OCI-LY7 (cell line): ENCODE results near the gene LRPAP1. TPM values are rescaled to one million over a fixed set of nuclear protein-coding genes. Genes with fewer than 3 reads are reported as not detected.

Experiments
- BruUV-seq: library from RNA; stranded (reverse); fragments of 400-500 nt; replicated peaks from 2 replicates; lab custom pipeline; 2021; lab: Mats Ljungman, UMichigan
- CTCF ChIA-PET: fragments of 300-600 bp; sonication (Branson Sonifier 250); formaldehyde crosslinking; loops from one replicate; lab custom pipeline; 2022; ENCODE audit warnings: antibody characterized with exemption; ENCODE audit not compliant: unreplicated experiment; lab: Charles Lee
- POLR2A ChIA-PET: fragments of 300-600 bp; sonication (Branson Sonifier 250); formaldehyde crosslinking; loops from one replicate; lab custom pipeline; 2022; ENCODE audit warnings: antibody characterized with exemption; lab: Charles Lee
- DNase-seq: peaks from one replicate; pipeline ENCODE4 v3.0.0-alpha.2; 2015; ENCODE audit warnings: low spot score
- H2AFZ ChIP-seq: fragments of 200-600 bp; sonication (generic), shearing (Covaris generic); 2 replicates; pipeline ENCODE4 v1.6.1; 2014; ENCODE audit warnings: mild to moderate bottlenecking, antibody characterized with exemption, low read length, moderate library complexity
- H3K27ac ChIP-seq: fragments of 200-600 bp; sonication (generic); 2 replicates; pipeline ENCODE4 v1.5.1; 2014; ENCODE audit warnings: mixed run types, low read depth, mild to moderate bottlenecking, moderate library complexity, low read length, inconsistent platforms; ENCODE audit not compliant: poor library complexity, severe bottlenecking
- H3K36me3 ChIP-seq: fragments of 200-600 bp; sonication (generic); 2 replicates; pipeline ENCODE4 v1.6.1; 2014; ENCODE audit warnings: mild to moderate bottlenecking, antibody characterized with exemption, low read length, moderate library complexity, mixed read lengths; ENCODE audit not compliant: insufficient read depth
- H3K4me1 ChIP-seq: fragments of 200-600 bp; sonication (generic); 2 replicates; pipeline ENCODE4 v1.5.1; 2014; ENCODE audit warnings: mild to moderate bottlenecking, low read length; ENCODE audit not compliant: insufficient read depth, poor library complexity, severe bottlenecking
- H3K4me2 ChIP-seq: fragments of 200-600 bp; sonication (generic); 2 replicates; pipeline ENCODE4 v1.6.1; 2014; ENCODE audit warnings: mild to moderate bottlenecking, low read length
- H3K4me3 ChIP-seq: fragments of 200-600 bp; sonication (generic); 2 replicates; pipeline ENCODE4 v1.5.1; 2014; ENCODE audit warnings: mild to moderate bottlenecking, low read depth, low read length; ENCODE audit not compliant: poor library complexity, severe bottlenecking
- H3K79me2 ChIP-seq: fragments of 200-600 bp; sonication (generic); 2 replicates; pipeline ENCODE4 v1.6.1; 2016; ENCODE audit warnings: low read depth, mild to moderate bottlenecking, low read length, moderate library complexity, mixed read lengths; ENCODE audit not compliant: insufficient read depth
- H3K9me2 ChIP-seq: fragments of 200-600 bp; sonication (generic); 2 replicates; pipeline ENCODE4 v1.6.1; 2016; ENCODE audit warnings: mild to moderate bottlenecking, low read length, mixed read lengths; ENCODE audit not compliant: insufficient read depth
- H3K9me3 ChIP-seq: fragments of 200-600 bp; sonication (generic); 2 replicates; pipeline ENCODE4 v1.6.1; 2014; ENCODE audit warnings: mild to moderate bottlenecking, mixed run types, low read length, mixed read lengths
- H4K20me1 ChIP-seq: fragments of 200-600 bp; sonication (generic); 2 replicates; pipeline ENCODE4 v1.6.1; 2014; ENCODE audit warnings: mild to moderate bottlenecking, antibody characterized with exemption, low read length, moderate library complexity, mixed read lengths; ENCODE audit not compliant: insufficient read depth
- EZH2phosphoT487 ChIP-seq: fragments of 200-600 bp; sonication (generic); IDR thresholded peaks from 2 replicates; pipeline ENCODE4 v1.6.1; 2018; ENCODE audit warnings: low read depth, borderline replicate concordance, mild to moderate bottlenecking, mixed run types, antibody characterized with exemption, low read length, moderate library complexity, mixed read lengths
- intact Hi-C: fragments of 100-400 bp; cut with micrococcal nuclease; formaldehyde crosslinking; loops from one replicate; pipeline ENCODE4 v1.10.0; 2022; ENCODE audit not compliant: unreplicated experiment
- total RNA-seq, 2 experiments: library from RNA; depleted of rRNA in 1 of 2; stranded (reverse); fragments of >200 nt in 1 of 2; shearing (Covaris generic) in 1 of 2; gene quantifications; 2 replicates each; pipeline ENCODE4 v1.2.3, GENCODE V29; 2014 to 2022
- TF ChIP-seq, protein P1 (sequence below): fragments of 200-600 bp; sonication (generic); conservative IDR thresholded peaks from 2 replicates; pipeline ENCODE4 v1.5.1; 2014; ENCODE audit warnings: mild to moderate bottlenecking, antibody characterized with exemption, low read length, moderate library complexity, mixed read lengths

The LRPAP1 gene
- total RNA-seq, 2 experiments from 2014 or later, result 46.2 to 54.7 TPM

DNA sequence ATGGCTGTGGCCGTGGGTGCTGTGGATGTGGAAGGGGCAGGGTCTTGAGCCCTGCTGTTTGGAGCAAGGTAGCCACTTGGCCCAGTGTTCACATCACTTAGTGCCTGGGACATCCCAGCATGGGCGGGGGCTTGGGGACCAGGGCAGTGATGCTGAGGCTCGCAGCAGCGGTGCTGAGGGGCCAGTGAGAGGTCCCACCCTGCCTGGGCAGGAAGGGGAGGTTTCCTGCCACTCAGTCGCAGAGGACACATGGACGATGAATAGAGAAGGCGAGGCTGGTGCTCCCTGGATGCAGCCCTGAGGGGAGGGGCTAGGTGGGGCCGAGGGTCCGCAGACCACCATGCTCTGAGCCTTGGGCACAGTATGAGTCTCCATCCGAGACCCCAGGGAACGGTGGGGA is 43.4 kb downstream of the LRPAP1 start:
- H2AFZ ChIP-seq, result no peak overlapping the region
- TF ChIP-seq, protein P1, sequence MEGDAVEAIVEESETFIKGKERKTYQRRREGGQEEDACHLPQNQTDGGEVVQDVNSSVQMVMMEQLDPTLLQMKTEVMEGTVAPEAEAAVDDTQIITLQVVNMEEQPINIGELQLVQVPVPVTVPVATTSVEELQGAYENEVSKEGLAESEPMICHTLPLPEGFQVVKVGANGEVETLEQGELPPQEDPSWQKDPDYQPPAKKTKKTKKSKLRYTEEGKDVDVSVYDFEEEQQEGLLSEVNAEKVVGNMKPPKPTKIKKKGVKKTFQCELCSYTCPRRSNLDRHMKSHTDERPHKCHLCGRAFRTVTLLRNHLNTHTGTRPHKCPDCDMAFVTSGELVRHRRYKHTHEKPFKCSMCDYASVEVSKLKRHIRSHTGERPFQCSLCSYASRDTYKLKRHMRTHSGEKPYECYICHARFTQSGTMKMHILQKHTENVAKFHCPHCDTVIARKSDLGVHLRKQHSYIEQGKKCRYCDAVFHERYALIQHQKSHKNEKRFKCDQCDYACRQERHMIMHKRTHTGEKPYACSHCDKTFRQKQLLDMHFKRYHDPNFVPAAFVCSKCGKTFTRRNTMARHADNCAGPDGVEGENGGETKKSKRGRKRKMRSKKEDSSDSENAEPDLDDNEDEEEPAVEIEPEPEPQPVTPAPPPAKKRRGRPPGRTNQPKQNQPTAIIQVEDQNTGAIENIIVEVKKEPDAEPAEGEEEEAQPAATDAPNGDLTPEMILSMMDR, result no peak
- no peak for TF ChIP-seq EZH2phosphoT487
- peaks cover 31% of the 10 kb centered on the region for H3K4me1 ChIP-seq
- intact Hi-C loops, result no loop called here
- H3K9me2 ChIP-seq, result no peaks in the 10 kb centered on the region
- no peak overlapping the region for H3K27ac ChIP-seq
- no peaks in the 10 kb centered on the region for H4K20me1 ChIP-seq
- no peaks in the 10 kb centered on the region for H3K9me3 ChIP-seq
- no peak overlapping the region for H3K4me3 ChIP-seq
- no peak for DNase-seq
- ChIA-PET CTCF (no interaction called here), POLR2A (no interaction called here)
- BruUV-seq, result no TSS peak
- H3K4me2 ChIP-seq, result no peak overlapping the region
- no peaks in the 10 kb centered on the region for H3K36me3 ChIP-seq
- H3K79me2 ChIP-seq, result no peaks in the 10 kb centered on the region

DNA sequence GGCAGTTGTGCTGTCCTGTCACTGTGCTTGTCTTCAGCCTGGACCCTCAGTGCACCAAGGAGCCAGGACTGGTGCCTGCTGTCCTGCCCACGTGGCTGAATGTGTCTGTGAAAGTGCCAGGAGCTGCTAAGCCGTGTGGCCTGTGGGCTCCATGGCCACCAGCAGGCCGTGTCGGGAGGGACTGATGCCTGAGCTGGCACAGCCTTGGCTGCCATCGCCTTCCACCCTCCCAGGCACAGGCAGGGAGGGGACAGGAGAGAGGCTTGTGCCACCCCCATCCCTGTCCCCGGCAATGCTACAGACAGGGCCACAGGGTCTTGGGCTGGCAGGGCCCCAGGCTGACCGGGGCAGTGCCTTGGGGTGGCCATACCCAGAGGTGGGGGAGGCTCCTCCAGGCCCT is 44.4 kb downstream of the LRPAP1 start:
- Histone ChIP-seq H3K9me2 (no peaks in the 10 kb centered on the region), H3K4me1 (peaks cover 31% of the 10 kb centered on the region), H3K36me3 (no peaks in the 10 kb centered on the region), H3K79me2 (no peaks in the 10 kb centered on the region), H2AFZ (no peak overlapping the region), H3K9me3 (no peaks in the 10 kb centered on the region), H3K4me3 (no peak overlapping the region), H3K4me2 (no peak overlapping the region), H3K27ac (no peak overlapping the region), H4K20me1 (no peaks in the 10 kb centered on the region; the same call in 1 of the 2 replicates)
- no peak for DNase-seq
- TF ChIP-seq, protein P1, result no peak
- no peak for TF ChIP-seq EZH2phosphoT487
- POLR2A ChIA-PET, result no interaction called here
- intact Hi-C loops, result no loop called here
- no TSS peak for BruUV-seq
- CTCF ChIA-PET, result interaction anchor here (0.6 kb wide), 1 partner anchor 33 kb away, joined by 3 read pairs; no protein-coding TSS in a partner anchor
